GM23248 (cell line): Measurements from ENCODE around the gene CPTP. TPM values are rescaled to one million over a fixed set of nuclear protein-coding genes. Genes with fewer than 3 reads are reported as not detected.

Experiments used
- DNase-seq: peaks from one replicate; pipeline ENCODE4 v3.0.0-alpha.2; 2015
- H2AFZ ChIP-seq: fragments of 200-600 bp; sonication (generic); 2 replicates; pipeline ENCODE4 v1.6.1; 2016; ENCODE audit warnings: antibody characterized with exemption
- H3F3A ChIP-seq: fragments of 200-600 bp; sonication (generic); 2 replicates; pipeline ENCODE4 v1.6.1; 2016; ENCODE audit warnings: mild to moderate bottlenecking, antibody characterized with exemption, mixed run types; ENCODE audit not compliant: insufficient read depth
- H3K27ac ChIP-seq: fragments of 200-600 bp; sonication (generic); 2 replicates; pipeline ENCODE4 v1.5.1; 2016; ENCODE audit warnings: mild to moderate bottlenecking
- H3K27me3 ChIP-seq: fragments of 200-600 bp; sonication (generic); replicated peaks from 2 replicates; pipeline ENCODE4 v1.6.1; 2016; ENCODE audit warnings: mild to moderate bottlenecking; ENCODE audit not compliant: insufficient read depth
- H3K36me3 ChIP-seq: fragments of 200-600 bp; sonication (generic); 2 replicates; pipeline ENCODE4 v1.6.1; 2016; ENCODE audit warnings: low read depth, mild to moderate bottlenecking
- H3K4me1 ChIP-seq: fragments of 200-600 bp; sonication (generic); 2 replicates; pipeline ENCODE4 v1.6.1; 2016; ENCODE audit warnings: mild to moderate bottlenecking; ENCODE audit not compliant: insufficient read depth
- H3K4me2 ChIP-seq: fragments of 200-600 bp; sonication (generic); one replicate; pipeline ENCODE4 v1.6.1; 2016; ENCODE audit warnings: mild to moderate bottlenecking; ENCODE audit not compliant: unreplicated experiment
- H3K4me3 ChIP-seq: fragments of 200-600 bp; sonication (generic); 2 replicates; pipeline ENCODE4 v1.5.1; 2016; ENCODE audit warnings: mild to moderate bottlenecking
- H3K79me2 ChIP-seq: fragments of 200-600 bp; sonication (generic); 2 replicates; pipeline ENCODE4 v1.6.1; 2016; ENCODE audit warnings: mild to moderate bottlenecking; ENCODE audit not compliant: insufficient read depth
- H3K9ac ChIP-seq: fragments of 200-600 bp; sonication (generic); 2 replicates; pipeline ENCODE4 v1.6.1; 2016; ENCODE audit warnings: mild to moderate bottlenecking
- H3K9me2 ChIP-seq: fragments of 200-600 bp; sonication (generic); 2 replicates; pipeline ENCODE4 v1.6.1; 2016; ENCODE audit warnings: mixed run types, mild to moderate bottlenecking, moderate library complexity; ENCODE audit not compliant: insufficient read depth
- H3K9me3 ChIP-seq: fragments of 200-600 bp; sonication (generic); one replicate; pipeline ENCODE4 v1.6.1; 2017; ENCODE audit warnings: low read depth
- H4K20me1 ChIP-seq: fragments of 200-600 bp; sonication (generic); 2 replicates; pipeline ENCODE4 v1.6.0; 2016; ENCODE audit not compliant: insufficient read depth
- EZH2 ChIP-seq: fragments of 200-600 bp; sonication (generic); IDR thresholded peaks from 2 replicates; pipeline ENCODE4 v1.6.1; 2018; ENCODE audit warnings: antibody characterized with exemption, mild to moderate bottlenecking; ENCODE audit not compliant: insufficient read depth, poor library complexity, severe bottlenecking
- EZH2phosphoT487 ChIP-seq: fragments of 200-600 bp; sonication (generic); IDR thresholded peaks from 2 replicates; pipeline ENCODE4 v1.6.1; 2018; ENCODE audit warnings: antibody characterized with exemption, moderate library complexity, mild to moderate bottlenecking, low read depth; ENCODE audit not compliant: insufficient read depth
- WGBS, 2 experiments: methylation state at CpG; one replicate each; pipeline ENCODE4 v1.1.6; 2015 to 2017; ENCODE audit warnings: low lambda C conversion rate in 2 of 2, low coverage in 1 of 2; ENCODE audit errors: missing lambda C conversion rate in 2 of 2; 5-methylcytosine and 5-hydroxymethylcytosine counted together
- in situ Hi-C: fragments of 300-500 bp; cut with MboI; formaldehyde crosslinking; loops from 2 replicates; pipeline ENCODE4 v1.15.0; 2020
- polyA plus RNA-seq: library from polyadenylated mRNA; unstranded; fragments of >200 nt; fragmentation: Nextera tagmentation; extraction: Ambion mirVana; gene quantifications from 2 replicates; pipeline ENCODE4 v1.2.1, GENCODE V29; 2016
- total RNA-seq: library from RNA; depleted of rRNA; stranded (reverse); fragments of >200 nt; shearing (Covaris generic); gene quantifications from 2 replicates; pipeline ENCODE4 v1.2.3, GENCODE V29; 2014

The CPTP gene
- total and polyA plus RNA-seq, 2 experiments from 2014 or later, result 28.0 to 30.5 TPM

DNA sequence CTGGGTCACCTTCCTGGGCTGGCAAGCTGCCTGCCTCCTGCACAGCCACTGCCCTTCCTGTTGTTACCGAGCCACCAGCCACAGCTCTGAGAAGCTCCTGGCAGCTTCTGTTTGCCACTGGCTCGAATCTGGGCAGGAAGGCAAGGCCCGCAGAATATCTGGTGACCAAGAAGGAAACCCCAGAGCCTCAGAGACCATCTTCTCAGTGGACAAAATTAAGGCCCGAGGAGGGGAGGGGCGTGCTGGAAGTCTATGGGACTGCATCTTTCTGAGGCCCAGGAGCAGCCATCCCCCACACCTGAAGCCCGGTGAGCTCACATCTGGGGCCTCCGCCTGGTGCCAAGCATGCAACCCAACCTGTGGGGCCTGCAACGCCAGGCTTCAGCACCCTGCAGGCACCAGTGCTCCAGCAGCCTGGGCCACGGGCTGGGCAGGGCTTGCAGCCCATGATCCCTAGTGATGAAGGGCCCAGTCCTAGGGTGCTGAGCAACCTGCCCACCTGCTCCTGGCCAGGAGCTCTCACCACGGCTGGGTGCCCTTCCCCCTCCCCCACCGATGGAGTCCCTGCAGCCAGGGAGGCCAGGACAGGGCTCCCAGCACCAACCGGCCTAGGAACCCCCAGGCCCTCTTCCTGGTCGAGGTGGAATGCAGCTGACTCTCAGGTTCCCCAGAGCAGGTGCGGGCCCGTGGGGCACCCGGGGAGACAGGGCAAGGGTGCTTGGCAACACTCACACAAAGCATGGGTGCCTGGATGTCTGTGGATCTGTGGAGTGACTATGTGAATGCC, 879 bp downstream of the CPTP start:
- in situ Hi-C loops, result no loop called here
- Histone ChIP-seq H3K9me3 (no peaks in the 10 kb centered on the region), H4K20me1 (no peaks in the 10 kb centered on the region), H3F3A (no peaks in the 10 kb centered on the region), H3K4me2 (peak overlapping the region; percentile 80), H3K27ac (peak overlapping the region; percentile 56), H3K79me2 (peaks cover 57% of the 10 kb centered on the region), H3K4me1 (peaks cover 16% of the 10 kb centered on the region), H2AFZ (peak overlapping the region; percentile 51; the same call in 1 of the 2 replicates), H3K9ac (peak overlapping the region; percentile 97), H3K36me3 (no peaks in the 10 kb centered on the region), H3K4me3 (peak overlapping the region; percentile 89), H3K27me3 (no peaks in the 10 kb centered on the region), H3K9me2 (no peaks in the 10 kb centered on the region)
- 61 to 64% methylated on average over 16 of the region's 16 CpGs for WGBS, 2 experiments
- DNase-seq, result no peak
- TF ChIP-seq EZH2phosphoT487, result no peak
- no peak for TF ChIP-seq EZH2

DNA sequence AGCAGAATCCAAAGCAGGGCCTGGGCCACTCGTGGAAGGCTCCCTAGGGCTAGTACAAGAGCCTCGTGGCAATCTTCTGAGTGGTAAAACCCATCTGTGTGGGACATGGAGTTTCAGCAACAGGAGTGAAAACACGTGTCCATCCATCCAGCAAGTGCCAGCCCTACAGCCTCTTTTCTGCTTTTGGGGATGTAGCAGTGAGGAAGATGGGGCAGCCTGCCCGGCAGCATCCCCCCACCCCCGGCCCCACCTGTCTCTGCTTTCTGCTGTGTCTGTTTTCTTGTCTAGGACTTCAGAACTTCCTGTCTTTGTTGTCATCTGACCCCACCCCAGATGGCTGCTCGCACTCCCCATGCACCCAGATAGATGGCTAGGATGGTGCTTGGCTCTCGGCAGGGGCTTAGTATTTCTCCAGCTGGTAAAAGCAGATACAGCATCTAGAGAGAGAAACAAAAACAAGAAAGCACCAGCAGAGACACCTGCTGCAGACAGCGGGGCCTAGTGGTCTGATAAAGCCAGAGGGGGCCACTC, 1.5 kb downstream of the CPTP start:
- peaks cover 50% of the 10 kb centered on the region for H3K79me2 ChIP-seq

DNA sequence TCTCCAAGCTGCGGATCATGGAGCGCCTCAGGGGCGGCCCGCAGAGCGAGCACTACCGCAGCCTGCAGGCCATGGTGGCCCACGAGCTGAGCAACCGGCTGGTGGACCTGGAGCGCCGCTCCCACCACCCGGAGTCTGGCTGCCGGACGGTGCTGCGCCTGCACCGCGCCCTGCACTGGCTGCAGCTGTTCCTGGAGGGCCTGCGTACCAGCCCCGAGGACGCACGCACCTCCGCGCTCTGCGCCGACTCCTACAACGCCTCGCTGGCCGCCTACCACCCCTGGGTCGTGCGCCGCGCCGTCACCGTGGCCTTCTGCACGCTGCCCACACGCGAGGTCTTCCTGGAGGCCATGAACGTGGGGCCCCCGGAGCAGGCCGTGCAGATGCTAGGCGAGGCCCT, 2.7 kb downstream of the CPTP start:
- Histone ChIP-seq H3K9me2 (no peaks in the 10 kb centered on the region), H4K20me1 (no peaks in the 10 kb centered on the region), H3K27ac (no peak overlapping the region), H3K9me3 (no peaks in the 10 kb centered on the region), H3K36me3 (no peaks in the 10 kb centered on the region), H3K4me1 (peaks cover 26% of the 10 kb centered on the region), H3K4me2 (no peak overlapping the region), H3F3A (no peaks in the 10 kb centered on the region), H3K79me2 (peaks cover 39% of the 10 kb centered on the region), H3K4me3 (no peak overlapping the region), H3K27me3 (no peaks in the 10 kb centered on the region), H3K9ac (no peak overlapping the region), H2AFZ (no peak overlapping the region)
- in situ Hi-C loops, result no loop called here
- no peak for DNase-seq
- WGBS, 2 experiments, result 87 to 88% methylated on average over 37 to 40 of the region's 40 CpGs
- TF ChIP-seq EZH2phosphoT487 (no peak), EZH2 (no peak)

More for the DNA sequence above, 1.5 kb downstream of the CPTP start:
- H3K4me1 ChIP-seq, result peaks cover 22% of the 10 kb centered on the region
- no peaks in the 10 kb centered on the region for H4K20me1 ChIP-seq
- peak overlapping the region; percentile 80 for H3K4me2 ChIP-seq
- no peaks in the 10 kb centered on the region for H3F3A ChIP-seq
- no peaks in the 10 kb centered on the region for H3K9me2 ChIP-seq
- no peaks in the 10 kb centered on the region for H3K36me3 ChIP-seq
- peak overlapping the region; percentile 97; the same call in 1 of the 2 replicates for H3K9ac ChIP-seq
- 49 to 50% methylated on average over 8 of the region's 8 CpGs for WGBS, 2 experiments
- no peak overlapping the region for H3K4me3 ChIP-seq
- TF ChIP-seq EZH2, result no peak
- TF ChIP-seq EZH2phosphoT487, result no peak
- no peaks in the 10 kb centered on the region for H3K27me3 ChIP-seq
- H3K27ac ChIP-seq, result no peak overlapping the region
- no peak for DNase-seq
- no peaks in the 10 kb centered on the region for H3K9me3 ChIP-seq
- H2AFZ ChIP-seq, result no peak overlapping the region
- in situ Hi-C loops, result no loop called here

DNA sequence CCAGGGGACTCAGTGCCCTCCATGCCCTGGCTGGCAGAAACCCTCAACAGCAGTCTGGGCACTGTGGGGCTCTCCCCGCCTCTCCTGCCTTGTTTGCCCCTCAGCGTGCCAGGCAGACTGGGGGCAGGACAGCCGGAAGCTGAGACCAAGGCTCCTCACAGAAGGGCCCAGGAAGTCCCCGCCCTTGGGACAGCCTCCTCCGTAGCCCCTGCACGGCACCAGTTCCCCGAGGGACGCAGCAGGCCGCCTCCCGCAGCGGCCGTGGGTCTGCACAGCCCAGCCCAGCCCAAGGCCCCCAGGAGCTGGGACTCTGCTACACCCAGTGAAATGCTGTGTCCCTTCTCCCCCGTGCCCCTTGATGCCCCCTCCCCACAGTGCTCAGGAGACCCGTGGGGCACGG, 3.7 kb downstream of the CPTP start:
- no peaks in the 10 kb centered on the region for H3K9me3 ChIP-seq
- H3K4me2 ChIP-seq, result no peak overlapping the region
- 69 to 72% methylated on average over 13 of the region's 15 CpGs for WGBS, 2 experiments
- DNase-seq, result no peak
- H3K27ac ChIP-seq, result no peak overlapping the region
- no peak overlapping the region for H2AFZ ChIP-seq
- no peak overlapping the region for H3K9ac ChIP-seq
- H3K4me3 ChIP-seq, result no peak overlapping the region
- H3F3A ChIP-seq, result no peaks in the 10 kb centered on the region
- no peaks in the 10 kb centered on the region for H3K9me2 ChIP-seq
- H4K20me1 ChIP-seq, result no peaks in the 10 kb centered on the region
- no peaks in the 10 kb centered on the region for H3K36me3 ChIP-seq
- peaks cover 32% of the 10 kb centered on the region for H3K79me2 ChIP-seq
- H3K4me1 ChIP-seq, result peaks cover 26% of the 10 kb centered on the region
- TF ChIP-seq EZH2phosphoT487 (no peak), EZH2 (no peak)
- in situ Hi-C loops, result no loop called here
- H3K27me3 ChIP-seq, result no peaks in the 10 kb centered on the region
